Heart right ventricle (tissue), 16 donors: ENCODE measurements around the gene MOB3B. TPM values are rescaled to one million over a fixed set of nuclear protein-coding genes. Genes with fewer than 3 reads are reported as not detected.

Source experiments
- ATAC-seq, 8 donors: fragments of 200-7000 bp; cut with Tn5 transposase; one replicate each; pipeline ENCODE4 v1.9.1; 2020; ENCODE audit warnings: mild to moderate bottlenecking in 8 of 8, moderate library complexity in 8 of 8, moderate number of reproducible peaks in 1 of 8
- DNase-seq, 2 donors: peaks; one replicate each; pipeline ENCODE4 v3.0.0-alpha.2; 2020
- H3K27ac ChIP-seq, 10 donors: fragments of 200-600 bp; sonication (generic) in 2 of 10; one replicate each; pipeline versions ENCODE4 v1.5.0 to v1.8.0; 2020 to 2022; ENCODE audit warnings: mild to moderate bottlenecking in 3 of 10
- H3K27me3 ChIP-seq, 7 donors: fragments of 200-600 bp; one replicate each; pipeline ENCODE4 v1.8.0; 2021 to 2022; ENCODE audit warnings: mild to moderate bottlenecking in 2 of 7
- H3K36me3 ChIP-seq, 9 donors: fragments of 200-600 bp; sonication (generic) in 1 of 9; one replicate each; pipeline versions ENCODE4 v1.5.0 to v1.8.0; 2020 to 2022; ENCODE audit warnings: mild to moderate bottlenecking in 2 of 9
- H3K4me1 ChIP-seq, 9 donors: fragments of 200-600 bp; sonication (generic) in 1 of 9; one replicate each; pipeline versions ENCODE4 v1.5.0 to v1.8.0; 2020 to 2022; ENCODE audit warnings: mild to moderate bottlenecking in 4 of 9
- H3K4me3 ChIP-seq, 10 donors: fragments of 200-600 bp; sonication (generic) in 2 of 10; one replicate each; pipeline versions ENCODE4 v1.5.0 to v1.8.0; 2020 to 2022; ENCODE audit warnings: mild to moderate bottlenecking in 7 of 10, moderate library complexity in 2 of 10
- H3K9me3 ChIP-seq, 11 donors: fragments of 200-600 bp in 10 of 11; sonication (generic) in 2 of 11; one replicate each; pipeline versions ENCODE4 v1.5.0 to v1.8.0; 2013 to 2022; ENCODE audit warnings: mild to moderate bottlenecking in 2 of 11, control low read depth in 1 of 11, moderate library complexity in 1 of 11
- WGBS, 2 donors: extraction: QIAGEN DNeasy Blood & Tissue Kit; methylation state at CpG; one replicate each; pipeline ENCODE4 v1.1.7; 2013; ENCODE audit warnings: inconsistent platforms in 1 of 2; 5-methylcytosine and 5-hydroxymethylcytosine counted together
- intact Hi-C, 10 donors: fragments of 100-400 bp; cut with DNase I; formaldehyde crosslinking; loops; one replicate each; pipeline versions ENCODE4 v1.11.1 to v1.14.2; 2022
- polyA plus RNA-seq, 2 donors: library from polyadenylated mRNA; stranded (reverse); fragments of 200-250 nt; gene quantifications; one replicate each; pipeline ENCODE4 v1.2.3, GENCODE V29; 2013
- total RNA-seq, 10 donors: library from RNA; stranded (reverse); fragmentation: NEBNext Ultra II Directional in 3 of 10; extraction: Animal tissue kit (Norgen Biotek cat#: 25700) in 3 of 10; gene quantifications; one replicate each; pipeline versions ENCODE4 v1.2.1 to v1.2.4, GENCODE V29; 2021 to 2023
- TF ChIP-seq, protein P1 (sequence below), 9 donors: fragments of 200-600 bp; sonication (generic) in 2 of 9; IDR thresholded peaks; one replicate each; pipeline versions ENCODE4 v1.5.0 to v1.8.0; 2021 to 2022; ENCODE audit warnings: antibody characterized with exemption in 9 of 9, mild to moderate bottlenecking in 5 of 9, moderate library complexity in 1 of 9
- donor health status: Arrhythmogenic right ventricular cardiomyopathy.
- donor health status: ischemic (EF 13 %, LVEDD 7.1; RV severe dilation, severe dysfunction).
- donor health status: healthy with polysubstance abuse.
- donor health status: DM: no; HTN: yes; CAD: no.
- donor health status: DM: no; HTN: no; CAD: no.
- donor health status: ischemic (EF 25% LVEDD 6.9; RV normal size, moderate dysfunction).
- donor health status: ischemic (EF 25% LVEDD 5.7; RV mildly dilated, moderate dysfunction).
- donor health status: healthy.
- donor health status: DM: yes; HTN: yes; CAD: no.
- donor health status: Ischemic cardiomyopathy.
- donor health status: ischemic (EF 35%, LVEDD 5.7; RV mildly dilated, moderate dysfunction).
- donor health status: nonischemic (EF 11% LVEDD 7.7; RV severe dilation, severe dysfunction).
- donor health status: DM: yes; HTN: yes; CAD: no.
- donor health status: PGD.
- donor health status: ischemic (EF 29% LVEDD 5.4; RV normal size, mild dysfunction).
- donor health status: nonischemic (EF 23%, LVEDD 6.1; RV moderate dilation, normal function).

The MOB3B gene
- total and polyA plus RNA-seq, 12 donors: 0.39 to 2.3 (median 1.3) TPM

DNA sequence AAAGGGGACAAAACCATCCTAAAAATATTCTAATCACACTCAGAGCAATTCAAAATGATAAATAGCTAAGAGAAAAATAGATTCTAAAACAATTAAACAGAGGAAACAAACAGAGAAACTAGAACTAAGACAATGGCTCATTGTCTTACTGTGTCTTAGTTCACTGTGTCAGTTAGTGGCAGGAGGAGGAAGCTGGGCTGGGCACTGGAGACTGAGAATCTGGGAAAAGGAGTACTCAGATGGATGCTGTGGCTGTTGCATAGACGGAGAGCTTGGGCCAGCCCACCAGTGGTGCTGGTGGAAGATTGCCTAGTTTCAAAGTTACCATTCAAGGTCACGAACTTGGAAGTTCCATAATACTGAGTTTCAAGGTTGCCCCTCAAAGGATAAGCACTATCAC lies 100.2 kb downstream of the MOB3B start:
- WGBS, 2 donors: 90% methylated on average over 2 of the region's 2 CpGs
- TF ChIP-seq, protein P1, sequence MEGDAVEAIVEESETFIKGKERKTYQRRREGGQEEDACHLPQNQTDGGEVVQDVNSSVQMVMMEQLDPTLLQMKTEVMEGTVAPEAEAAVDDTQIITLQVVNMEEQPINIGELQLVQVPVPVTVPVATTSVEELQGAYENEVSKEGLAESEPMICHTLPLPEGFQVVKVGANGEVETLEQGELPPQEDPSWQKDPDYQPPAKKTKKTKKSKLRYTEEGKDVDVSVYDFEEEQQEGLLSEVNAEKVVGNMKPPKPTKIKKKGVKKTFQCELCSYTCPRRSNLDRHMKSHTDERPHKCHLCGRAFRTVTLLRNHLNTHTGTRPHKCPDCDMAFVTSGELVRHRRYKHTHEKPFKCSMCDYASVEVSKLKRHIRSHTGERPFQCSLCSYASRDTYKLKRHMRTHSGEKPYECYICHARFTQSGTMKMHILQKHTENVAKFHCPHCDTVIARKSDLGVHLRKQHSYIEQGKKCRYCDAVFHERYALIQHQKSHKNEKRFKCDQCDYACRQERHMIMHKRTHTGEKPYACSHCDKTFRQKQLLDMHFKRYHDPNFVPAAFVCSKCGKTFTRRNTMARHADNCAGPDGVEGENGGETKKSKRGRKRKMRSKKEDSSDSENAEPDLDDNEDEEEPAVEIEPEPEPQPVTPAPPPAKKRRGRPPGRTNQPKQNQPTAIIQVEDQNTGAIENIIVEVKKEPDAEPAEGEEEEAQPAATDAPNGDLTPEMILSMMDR (IDR thresholded peaks at IDR 0.05): no peak
- no peak for DNase-seq
- H3K27ac ChIP-seq: no peak overlapping the region
- intact Hi-C loops: loop anchor here in 1 of 10 donors (5.0 kb wide), 1 partner anchor 48 kb away; no protein-coding TSS in a partner anchor
- H3K4me3 ChIP-seq: no peak overlapping the region
- H3K36me3 ChIP-seq: no peaks in the 10 kb centered on the region
- no peak for ATAC-seq
- H3K27me3 ChIP-seq: no peaks in the 10 kb centered on the region
- no peaks in the 10 kb centered on the region for H3K9me3 ChIP-seq
- peaks cover 0 to 50% (median 13%) of the 10 kb centered on the region in 9 donors for H3K4me1 ChIP-seq

DNA sequence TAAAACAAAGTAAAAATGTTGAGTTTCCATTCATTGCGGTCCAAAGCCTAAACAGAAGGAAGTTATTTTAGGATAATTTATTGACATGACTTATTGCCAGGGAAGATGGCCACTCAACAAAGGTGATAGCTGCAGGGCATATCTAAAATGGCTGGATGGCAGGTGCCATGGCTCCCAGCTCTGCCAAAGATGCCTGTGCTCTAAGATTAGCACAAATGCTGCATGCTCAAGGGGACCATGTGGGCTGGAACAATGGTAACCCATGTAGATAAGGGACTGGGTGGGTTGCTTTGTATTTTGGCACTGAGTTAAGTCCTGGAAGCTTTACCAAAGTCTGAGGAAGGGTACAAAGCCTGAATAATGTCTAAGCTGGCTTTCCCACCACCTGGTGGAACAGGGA lies 101.1 kb downstream of the MOB3B start:
- WGBS, 2 donors: 90 to 97% methylated on average over 1 of the region's 1 CpG
- H3K27ac ChIP-seq: no peak overlapping the region
- no peaks in the 10 kb centered on the region for H3K36me3 ChIP-seq
- H3K27me3 ChIP-seq: no peaks in the 10 kb centered on the region
- DNase-seq (no peak), ATAC-seq (no peak)
- no peak overlapping the region for H3K4me3 ChIP-seq
- H3K9me3 ChIP-seq: no peaks in the 10 kb centered on the region
- intact Hi-C loops: loop anchor here in 1 of 10 donors (5.0 kb wide), 1 partner anchor 49 kb away; no protein-coding TSS in a partner anchor
- TF ChIP-seq, protein P1 (IDR thresholded peaks at IDR 0.05): no peak
- H3K4me1 ChIP-seq: peaks cover 0 to 41% (median 9%) of the 10 kb centered on the region in 9 donors

DNA sequence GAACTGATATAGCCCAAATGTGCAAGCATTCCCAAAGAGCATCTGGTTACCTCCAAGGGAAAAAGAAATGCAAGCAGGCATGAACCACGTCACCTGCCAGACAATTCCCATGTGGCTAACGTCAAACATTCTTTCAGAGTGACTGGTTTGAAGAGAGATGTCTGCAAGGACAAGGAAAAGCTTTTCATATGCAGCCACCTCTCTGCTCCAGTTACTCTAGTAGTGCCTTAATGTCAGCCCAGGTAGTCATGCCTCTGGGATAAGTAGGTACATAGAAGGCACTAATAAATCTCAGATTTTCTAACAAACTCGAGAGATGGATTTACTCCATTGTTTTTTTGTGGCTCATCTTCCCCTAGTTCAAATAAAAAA lies 102.4 kb downstream of the MOB3B start:
- peak in 3 of 8 donors; percentile 38 to 66 (median 65) for ATAC-seq
- intact Hi-C loops: loop anchor here in 1 of 10 donors (5.0 kb wide), 1 partner anchor 50 kb away; no protein-coding TSS in a partner anchor
- H3K27ac ChIP-seq: no peak overlapping the region
- H3K4me1 ChIP-seq: peaks cover 0 to 32% (median 6%) of the 10 kb centered on the region in 9 donors
- H3K4me3 ChIP-seq: no peak overlapping the region
- H3K36me3 ChIP-seq: no peaks in the 10 kb centered on the region
- WGBS, 2 donors: 73 to 75% methylated on average over 3 of the region's 3 CpGs
- H3K27me3 ChIP-seq: no peaks in the 10 kb centered on the region
- TF ChIP-seq, protein P1 (IDR thresholded peaks at IDR 0.05): no peak
- no peak for DNase-seq
- H3K9me3 ChIP-seq: no peaks in the 10 kb centered on the region

DNA sequence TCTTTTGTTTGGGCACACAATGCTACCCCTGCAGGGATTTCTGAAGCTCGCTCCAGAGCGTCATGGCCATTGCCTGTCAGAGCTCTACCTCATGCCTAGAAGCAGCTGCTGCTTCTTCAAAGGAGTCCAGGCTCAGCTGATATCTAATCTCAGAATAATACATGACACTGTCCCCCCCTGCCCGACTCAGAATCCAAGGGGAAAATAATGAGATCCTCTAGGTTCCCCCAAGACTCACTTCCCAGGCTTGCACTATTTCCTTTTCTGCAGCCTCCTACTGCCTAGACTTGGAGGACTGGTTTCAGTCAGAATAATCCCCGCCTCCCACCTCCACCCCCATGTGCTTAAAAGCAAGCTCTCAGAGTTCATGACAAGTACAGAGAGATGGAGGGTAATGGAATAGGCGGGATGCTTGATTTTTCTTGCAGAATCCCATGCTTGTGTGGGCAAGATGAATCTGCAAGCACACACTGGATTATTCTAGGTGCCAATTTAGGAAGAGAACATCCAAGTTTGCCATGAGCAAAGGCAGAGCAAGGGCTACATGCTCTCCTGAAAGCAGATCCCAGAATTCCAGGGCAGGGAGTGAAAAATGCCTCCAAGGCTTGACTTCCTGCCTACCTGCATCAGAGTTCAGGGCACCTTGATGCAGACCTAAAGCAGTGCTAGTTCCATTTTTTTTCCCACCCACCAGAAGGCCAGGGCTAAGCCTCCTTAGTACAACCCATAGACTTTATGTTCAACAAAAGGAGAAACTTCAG lies 102.9 kb downstream of the MOB3B start:
- Histone ChIP-seq H3K9me3 (no peaks in the 10 kb centered on the region), H3K27me3 (no peaks in the 10 kb centered on the region), H3K36me3 (no peaks in the 10 kb centered on the region), H3K4me1 (peaks cover 0 to 26% (median 0%) of the 10 kb centered on the region in 9 donors), H3K27ac (no peak overlapping the region), H3K4me3 (no peak overlapping the region)
- TF ChIP-seq, protein P1 (IDR thresholded peaks at IDR 0.05): no peak
- intact Hi-C loops: loop anchor here in 1 of 10 donors (5.0 kb wide), 1 partner anchor 51 kb away; no protein-coding TSS in a partner anchor
- 77 to 79% methylated on average over 5 of the region's 5 CpGs for WGBS, 2 donors
- no peak for DNase-seq
- ATAC-seq: no peak
